Measurements from ENCODE around the gene MGMT.

- TF ChIP-seq, protein P1, sequence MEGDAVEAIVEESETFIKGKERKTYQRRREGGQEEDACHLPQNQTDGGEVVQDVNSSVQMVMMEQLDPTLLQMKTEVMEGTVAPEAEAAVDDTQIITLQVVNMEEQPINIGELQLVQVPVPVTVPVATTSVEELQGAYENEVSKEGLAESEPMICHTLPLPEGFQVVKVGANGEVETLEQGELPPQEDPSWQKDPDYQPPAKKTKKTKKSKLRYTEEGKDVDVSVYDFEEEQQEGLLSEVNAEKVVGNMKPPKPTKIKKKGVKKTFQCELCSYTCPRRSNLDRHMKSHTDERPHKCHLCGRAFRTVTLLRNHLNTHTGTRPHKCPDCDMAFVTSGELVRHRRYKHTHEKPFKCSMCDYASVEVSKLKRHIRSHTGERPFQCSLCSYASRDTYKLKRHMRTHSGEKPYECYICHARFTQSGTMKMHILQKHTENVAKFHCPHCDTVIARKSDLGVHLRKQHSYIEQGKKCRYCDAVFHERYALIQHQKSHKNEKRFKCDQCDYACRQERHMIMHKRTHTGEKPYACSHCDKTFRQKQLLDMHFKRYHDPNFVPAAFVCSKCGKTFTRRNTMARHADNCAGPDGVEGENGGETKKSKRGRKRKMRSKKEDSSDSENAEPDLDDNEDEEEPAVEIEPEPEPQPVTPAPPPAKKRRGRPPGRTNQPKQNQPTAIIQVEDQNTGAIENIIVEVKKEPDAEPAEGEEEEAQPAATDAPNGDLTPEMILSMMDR (IDR thresholded peaks at IDR 0.05) = no peak
- TF ChIP-seq POLR2A (IDR thresholded peaks at IDR 0.05) = no peak
These were observed 137.4 kb downstream of the MGMT start for GRCh38 chr10:129604333-129605032.
